Activated CD8-positive, alpha-beta T cell treated with anti-CD3 and anti-CD28 coated beads for 36 hours (primary cell): ENCODE results near the gene ABHD8. TPM values are rescaled to one million over a fixed set of nuclear protein-coding genes. Genes with fewer than 3 reads are reported as not detected.

Source experiments
- ATAC-seq: fragments of 200-7000 bp; cut with Tn5 transposase; one replicate; pipeline ENCODE4 v1.10.0; 2021; ENCODE audit warnings: mild to moderate bottlenecking, moderate library complexity
- CTCF ChIA-PET: fragments of 350-600 bp; sonication (Branson Sonifier 250); formaldehyde crosslinking; loops from one replicate; lab custom pipeline; 2021; ENCODE audit warnings: antibody characterized with exemption; lab: Charles Lee
- POLR2A ChIA-PET: fragments of 350-600 bp; sonication (Branson Sonifier 250); formaldehyde crosslinking; loops from one replicate; lab custom pipeline; 2021; ENCODE audit warnings: antibody characterized with exemption; lab: Charles Lee
- DNase-seq: peaks from one replicate; pipeline ENCODE4 v3.0.0-alpha.2; 2020
- H3K27ac Mint-ChIP-seq: one replicate; pipeline ENCODE4 v1.8.0; 2021; ENCODE audit warnings: mild to moderate bottlenecking, mixed read lengths
- H3K27me3 Mint-ChIP-seq: one replicate; pipeline ENCODE4 v1.8.0; 2021; ENCODE audit warnings: mixed read lengths
- H3K36me3 Mint-ChIP-seq: one replicate; pipeline ENCODE4 v1.8.0; 2021; ENCODE audit warnings: low read depth, mixed read lengths
- H3K4me1 Mint-ChIP-seq: one replicate; pipeline ENCODE4 v1.8.0; 2021; ENCODE audit warnings: low read depth, mixed read lengths
- H3K4me3 Mint-ChIP-seq: one replicate; pipeline ENCODE4 v1.8.0; 2021; ENCODE audit warnings: mild to moderate bottlenecking, moderate library complexity, mixed read lengths
- H3K9me3 Mint-ChIP-seq: one replicate; pipeline ENCODE4 v1.8.0; 2021; ENCODE audit warnings: mixed read lengths
- intact Hi-C: fragments of 100-400 bp; cut with micrococcal nuclease; formaldehyde crosslinking; loops from one replicate; pipeline ENCODE4 v1.10.0; 2022
- total RNA-seq, 2 experiments: library from RNA; stranded (reverse); gene quantifications; one replicate each; pipeline ENCODE4 v1.2.3, GENCODE V29; 2021
- TF ChIP-seq, protein P1 (sequence below): fragments of 200-600 bp; IDR thresholded peaks from one replicate; pipeline ENCODE4 v1.8.0; 2022; ENCODE audit warnings: antibody characterized with exemption, mild to moderate bottlenecking

ABHD8 gene
- total RNA-seq, 2 experiments from 2014 or later = 5.0 to 6.0 TPM

- H3K4me1 Mint-ChIP-seq = peaks cover 9% of the 10 kb centered on the region
- ChIA-PET CTCF (interaction anchor here (0.9 to 2.6 kb wide), 3 partner anchors 11 to 14 kb away, joined by 3 to 17 read pairs (median 7); no protein-coding TSS in a partner anchor), POLR2A (no interaction called here)
- H3K27ac Mint-ChIP-seq = no peak overlapping the region
- DNase-seq (no peak), ATAC-seq (no peak)
- no peak overlapping the region for H3K4me3 Mint-ChIP-seq
- intact Hi-C loops = no loop called here
- peaks cover 7% of the 10 kb centered on the region for H3K27me3 Mint-ChIP-seq
- no peaks in the 10 kb centered on the region for H3K36me3 Mint-ChIP-seq
- TF ChIP-seq, protein P1, sequence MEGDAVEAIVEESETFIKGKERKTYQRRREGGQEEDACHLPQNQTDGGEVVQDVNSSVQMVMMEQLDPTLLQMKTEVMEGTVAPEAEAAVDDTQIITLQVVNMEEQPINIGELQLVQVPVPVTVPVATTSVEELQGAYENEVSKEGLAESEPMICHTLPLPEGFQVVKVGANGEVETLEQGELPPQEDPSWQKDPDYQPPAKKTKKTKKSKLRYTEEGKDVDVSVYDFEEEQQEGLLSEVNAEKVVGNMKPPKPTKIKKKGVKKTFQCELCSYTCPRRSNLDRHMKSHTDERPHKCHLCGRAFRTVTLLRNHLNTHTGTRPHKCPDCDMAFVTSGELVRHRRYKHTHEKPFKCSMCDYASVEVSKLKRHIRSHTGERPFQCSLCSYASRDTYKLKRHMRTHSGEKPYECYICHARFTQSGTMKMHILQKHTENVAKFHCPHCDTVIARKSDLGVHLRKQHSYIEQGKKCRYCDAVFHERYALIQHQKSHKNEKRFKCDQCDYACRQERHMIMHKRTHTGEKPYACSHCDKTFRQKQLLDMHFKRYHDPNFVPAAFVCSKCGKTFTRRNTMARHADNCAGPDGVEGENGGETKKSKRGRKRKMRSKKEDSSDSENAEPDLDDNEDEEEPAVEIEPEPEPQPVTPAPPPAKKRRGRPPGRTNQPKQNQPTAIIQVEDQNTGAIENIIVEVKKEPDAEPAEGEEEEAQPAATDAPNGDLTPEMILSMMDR = no peak
- no peaks in the 10 kb centered on the region for H3K9me3 Mint-ChIP-seq
Observed at GRCh38 chr19:17249887-17250548, 53.2 kb downstream of the ABHD8 start.

GRCh38 chr19:17248011-17248776 is 55.0 kb downstream of the ABHD8 start:
- ChIA-PET POLR2A (interaction anchor here (0.9 kb wide), 1 partner anchor 43 kb away, joined by 3 read pairs; no protein-coding TSS in a partner anchor), CTCF (interaction anchor here (2.6 kb wide), 1 partner anchor 12 kb away, joined by 17 read pairs; no protein-coding TSS in a partner anchor)
- H3K27ac Mint-ChIP-seq = no peak overlapping the region
- TF ChIP-seq, protein P1 = no peak
- peaks cover 7% of the 10 kb centered on the region for H3K27me3 Mint-ChIP-seq
- no peaks in the 10 kb centered on the region for H3K9me3 Mint-ChIP-seq
- no peak overlapping the region for H3K4me3 Mint-ChIP-seq
- DNase-seq = no peak
- no peak for ATAC-seq
- intact Hi-C loops = no loop called here
- H3K36me3 Mint-ChIP-seq = no peaks in the 10 kb centered on the region
- peaks cover 9% of the 10 kb centered on the region for H3K4me1 Mint-ChIP-seq

GRCh38 chr19:17246681-17247425 is 56.4 kb downstream of the ABHD8 start:
- POLR2A ChIA-PET = interaction anchor here (1.0 kb wide), 1 partner anchor 11 kb away, joined by 4 read pairs; no protein-coding TSS in a partner anchor
- Mint-ChIP-seq H3K4me3 (peak overlapping the region; percentile 79), H3K27ac (peak overlapping the region; percentile 47), H3K27me3 (peaks cover 7% of the 10 kb centered on the region), H3K36me3 (no peaks in the 10 kb centered on the region), H3K9me3 (no peaks in the 10 kb centered on the region), H3K4me1 (peaks cover 9% of the 10 kb centered on the region)
- TF ChIP-seq, protein P1 = no peak
- CTCF ChIA-PET = no interaction called here
- no peak for DNase-seq
- intact Hi-C loops = no loop called here
- no peak for ATAC-seq

GRCh38 chr19:17245535-17245984 is 57.7 kb downstream of the ABHD8 start, which contains the start of gene NR2F6:
Gene NR2F6, minus strand, starts transcription at chr19:17245919. Its CDS starts 699 bp downstream, at chr19:17245220.
- Mint-ChIP-seq H3K9me3 (no peaks in the 10 kb centered on the region), H3K4me3 (peak within 1 kb of the TSS; percentile 79), H3K36me3 (no peaks in the 10 kb centered on the region), H3K4me1 (peaks cover 9% of the 10 kb centered on the region), H3K27me3 (peaks cover 7% of the 10 kb centered on the region), H3K27ac (peak within 1 kb of the TSS; percentile 64)
- TF ChIP-seq, protein P1 = no peak
- ATAC-seq = peak; percentile 35
- DNase-seq = no peak
- POLR2A ChIA-PET = no interaction called here
- intact Hi-C loops = no loop called here
- CTCF ChIA-PET = no interaction called here
